CD4-positive, CD25-positive, alpha-beta regulatory T cell (primary cell): ENCODE data around the gene IRS1. TPM values are rescaled to one million over a fixed set of nuclear protein-coding genes. Genes with fewer than 3 reads are reported as not detected.

Experiments used
- ATAC-seq, 2 donors: fragments of 150-1000 bp; cut with Tn5 transposase; one replicate each; pipeline ENCODE4 v1.10.0; 2021; ENCODE audit warnings: low read depth in 2 of 2, moderate number of reproducible peaks in 2 of 2, moderate library complexity in 1 of 2
- DNase-seq, 3 donors: peaks; one replicate each; pipeline versions ENCODE4 v3.0.0 to v3.0.0-alpha.2; 2012 to 2022; ENCODE audit warnings: mixed read lengths in 1 of 3
- H3K27ac ChIP-seq: one replicate; pipeline ENCODE4 v1.7.0; 2013; ENCODE audit warnings: mild to moderate bottlenecking, low read length; ENCODE audit not compliant: insufficient read depth, poor library complexity, severe bottlenecking
- H3K27me3 ChIP-seq: one replicate; pipeline ENCODE4 v1.7.0; 2013; ENCODE audit warnings: low read length; ENCODE audit not compliant: control insufficient read depth, insufficient read depth
- H3K36me3 ChIP-seq: one replicate; pipeline ENCODE4 v1.7.0; 2013; ENCODE audit warnings: mild to moderate bottlenecking, low read length, moderate library complexity; ENCODE audit not compliant: control insufficient read depth, insufficient read depth
- H3K4me1 ChIP-seq: 2 replicates; pipeline ENCODE4 v1.7.0; 2013; ENCODE audit warnings: mild to moderate bottlenecking, low read length; ENCODE audit not compliant: insufficient read depth, control insufficient read depth, poor library complexity, severe bottlenecking
- H3K4me3 ChIP-seq: one replicate; pipeline ENCODE4 v1.7.0; 2013; ENCODE audit warnings: low read depth, mild to moderate bottlenecking, low read length, moderate library complexity
- H3K9me3 ChIP-seq, 2 experiments: 1 replicate in 1 of 2; 2 replicates in 1 of 2; pipeline ENCODE4 v1.7.0; 2013; ENCODE audit warnings: low read length in 2 of 2, mild to moderate bottlenecking in 1 of 2, moderate library complexity in 1 of 2; ENCODE audit not compliant: control insufficient read depth in 2 of 2
- H3K27ac Mint-ChIP-seq, 3 donors: one replicate each; pipeline ENCODE4 v1.8.0; 2020 to 2022; ENCODE audit warnings: mild to moderate bottlenecking in 3 of 3, mixed read lengths in 3 of 3, moderate library complexity in 2 of 3
- H3K27me3 Mint-ChIP-seq: one replicate; pipeline ENCODE4 v1.8.0; 2022; ENCODE audit warnings: mild to moderate bottlenecking, mixed read lengths
- H3K36me3 Mint-ChIP-seq: one replicate; pipeline ENCODE4 v1.8.0; 2020; ENCODE audit warnings: mixed read lengths
- H3K4me1 Mint-ChIP-seq, 4 donors: one replicate each; pipeline ENCODE4 v1.8.0; 2020 to 2022; ENCODE audit warnings: mixed read lengths in 4 of 4, mild to moderate bottlenecking in 1 of 4
- H3K4me3 Mint-ChIP-seq, 4 donors: one replicate each; pipeline ENCODE4 v1.8.0; 2020 to 2022; ENCODE audit warnings: mild to moderate bottlenecking in 4 of 4, mixed read lengths in 4 of 4, moderate library complexity in 3 of 4
- H3K9me3 Mint-ChIP-seq, 7 donors: one replicate each; pipeline ENCODE4 v1.8.0; 2020 to 2022; ENCODE audit warnings: mixed read lengths in 7 of 7, mild to moderate bottlenecking in 3 of 7, moderate library complexity in 2 of 7
- polyA plus RNA-seq, 4 donors: library from polyadenylated mRNA; unstranded; fragments of 300-500 nt; fragmentation: Illumina TruSeq; gene quantifications; one replicate each; pipeline ENCODE4 v1.2.3, GENCODE V29; 2021
- total RNA-seq: library from RNA; stranded (reverse); gene quantifications from one replicate; pipeline ENCODE4 v1.2.3, GENCODE V29; 2022

IRS1 gene
- total and polyA plus RNA-seq, 5 donors from 2014 or later: 0.05 to 3.5 (median 0.15) TPM; not detected in 1

- no peaks in the 10 kb centered on the region for H3K36me3 ChIP-seq
- no peak for ATAC-seq
- H3K4me1 Mint-ChIP-seq: no peaks in the 10 kb centered on the region
- no peak overlapping the region for H3K4me3 Mint-ChIP-seq
- peak in 1 of 3 donors; percentile 30 for DNase-seq
- H3K27ac ChIP-seq: no peak overlapping the region
- H3K9me3 ChIP-seq: no peaks in the 10 kb centered on the region
- peaks cover 37% of the 10 kb centered on the region for H3K27me3 Mint-ChIP-seq
- no peaks in the 10 kb centered on the region for H3K4me1 ChIP-seq
- H3K27ac Mint-ChIP-seq: no peak overlapping the region
- no peaks in the 10 kb centered on the region for H3K9me3 Mint-ChIP-seq
- no peaks in the 10 kb centered on the region for H3K36me3 Mint-ChIP-seq
- H3K4me3 ChIP-seq: no peak overlapping the region
- peaks cover 8% of the 10 kb centered on the region for H3K27me3 ChIP-seq
Measured at GRCh38 chr2:226813148-226813701, 13.6 kb upstream of the IRS1 start.

- Histone ChIP-seq H3K27ac (no peak overlapping the region), H3K4me1 (peaks cover 25% of the 10 kb centered on the region), H3K36me3 (no peaks in the 10 kb centered on the region), H3K9me3 (no peaks in the 10 kb centered on the region), H3K4me3 (no peak overlapping the region), H3K27me3 (peaks cover 9% of the 10 kb centered on the region)
- H3K9me3 Mint-ChIP-seq: peaks cover 0 to 1% (median 0%) of the 10 kb centered on the region in 7 donors
- no peaks in the 10 kb centered on the region for H3K36me3 Mint-ChIP-seq
- DNase-seq (no peak), ATAC-seq (no peak)
- peaks cover 53% of the 10 kb centered on the region for H3K27me3 Mint-ChIP-seq
- H3K4me3 Mint-ChIP-seq: no peak overlapping the region
- peaks cover 4 to 18% (median 11%) of the 10 kb centered on the region in 4 donors for H3K4me1 Mint-ChIP-seq
- H3K27ac Mint-ChIP-seq: no peak overlapping the region
Measured at GRCh38 chr2:226803410-226803809, 3.8 kb upstream of the IRS1 start.

- H3K4me1 Mint-ChIP-seq: peaks cover 4 to 20% (median 12%) of the 10 kb centered on the region in 4 donors
- H3K9me3 Mint-ChIP-seq: no peaks in the 10 kb centered on the region
- H3K27me3 ChIP-seq: peaks cover 9% of the 10 kb centered on the region
- no peak overlapping the region for H3K4me3 ChIP-seq
- peak overlapping the region in 2 of 4 donors; percentile 10 to 88 for H3K4me3 Mint-ChIP-seq
- ATAC-seq (no peak), DNase-seq (peak in 2 of 3 donors; percentile 71 to 82)
- no peaks in the 10 kb centered on the region for H3K36me3 ChIP-seq
- H3K4me1 ChIP-seq: peaks cover 30% of the 10 kb centered on the region
- H3K27ac ChIP-seq: no peak overlapping the region
- H3K27me3 Mint-ChIP-seq: peaks cover 48% of the 10 kb centered on the region
- no peaks in the 10 kb centered on the region for H3K36me3 Mint-ChIP-seq
- H3K9me3 ChIP-seq: no peaks in the 10 kb centered on the region
- H3K27ac Mint-ChIP-seq: no peak overlapping the region
Measured at GRCh38 chr2:226802573-226802972, 3.0 kb upstream of the IRS1 start.

GRCh38 chr2:226800941-226801784, 1.5 kb upstream of the IRS1 start:
- Mint-ChIP-seq H3K4me3 (peak overlapping the region; percentile 70 to 88 (median 86)), H3K4me1 (peaks cover 5 to 20% (median 12%) of the 10 kb centered on the region in 4 donors), H3K9me3 (no peaks in the 10 kb centered on the region), H3K36me3 (no peaks in the 10 kb centered on the region), H3K27ac (peak overlapping the region in 2 of 3 donors; percentile 38 to 83), H3K27me3 (peaks cover 38% of the 10 kb centered on the region)
- H3K4me3 ChIP-seq: peak overlapping the region; percentile 53
- no peaks in the 10 kb centered on the region for H3K36me3 ChIP-seq
- ATAC-seq: peak; percentile 33 to 47
- H3K9me3 ChIP-seq: no peaks in the 10 kb centered on the region
- H3K27me3 ChIP-seq: peaks cover 7% of the 10 kb centered on the region
- H3K27ac ChIP-seq: no peak overlapping the region
- DNase-seq: peak; percentile 48 to 82 (median 59)
- peaks cover 30% of the 10 kb centered on the region for H3K4me1 ChIP-seq

- no peak overlapping the region for H3K27ac ChIP-seq
Measured at GRCh38 chr2:226799976-226800940, 638 bp upstream of the IRS1 start.

GRCh38 chr2:226798422-226799210, 1.0 kb downstream of the IRS1 start:
- Mint-ChIP-seq H3K36me3 (no peaks in the 10 kb centered on the region), H3K27ac (peak overlapping the region; percentile 56 to 69 (median 69)), H3K27me3 (peaks cover 36% of the 10 kb centered on the region), H3K9me3 (no peaks in the 10 kb centered on the region), H3K4me1 (peaks cover 6 to 27% (median 14%) of the 10 kb centered on the region in 4 donors), H3K4me3 (peak overlapping the region; percentile 86 to 93 (median 90))
- peak overlapping the region; percentile 33 for H3K27ac ChIP-seq
- peaks cover 30% of the 10 kb centered on the region for H3K4me1 ChIP-seq
- peak overlapping the region; percentile 24 for H3K4me3 ChIP-seq
- ATAC-seq (peak; percentile 21 to 42), DNase-seq (peak; percentile 23 to 67 (median 50))
- no peaks in the 10 kb centered on the region for H3K36me3 ChIP-seq
- no peaks in the 10 kb centered on the region for H3K9me3 ChIP-seq
- no peaks in the 10 kb centered on the region for H3K27me3 ChIP-seq

More at GRCh38 chr2:226799976-226800940, 638 bp upstream of the IRS1 start:
- Histone ChIP-seq H3K27me3 (peaks cover 7% of the 10 kb centered on the region), H3K36me3 (no peaks in the 10 kb centered on the region), H3K4me3 (peak overlapping the region; percentile 53), H3K9me3 (no peaks in the 10 kb centered on the region), H3K4me1 (peaks cover 30% of the 10 kb centered on the region)
- peak in 1 of 3 donors; percentile 18 for DNase-seq
- peaks cover 32% of the 10 kb centered on the region for H3K27me3 Mint-ChIP-seq
- ATAC-seq: no peak
- H3K36me3 Mint-ChIP-seq: no peaks in the 10 kb centered on the region
- no peaks in the 10 kb centered on the region for H3K9me3 Mint-ChIP-seq
- H3K4me1 Mint-ChIP-seq: peaks cover 5 to 22% (median 12%) of the 10 kb centered on the region in 4 donors
- H3K27ac Mint-ChIP-seq: peak overlapping the region in 1 of 3 donors; percentile 83
- H3K4me3 Mint-ChIP-seq: peak overlapping the region; percentile 84 to 88 (median 86)
